Esophagus squamous epithelium (tissue), 4 donors: ENCODE measurements around the gene MRPL37.

Source experiments
- POLR2A ChIP-seq, 4 donors: fragments of 450-650 bp; IDR thresholded peaks; one replicate each; pipeline ENCODE4 v1.6.1; 2017; ENCODE audit warnings: antibody characterized with exemption in 4 of 4, mild to moderate bottlenecking in 4 of 4, moderate library complexity in 3 of 4
- TF ChIP-seq, protein P1 (sequence below), 6 experiments: fragments of 450-650 bp in 4 of 6; fragments of 200-600 bp in 2 of 6; sonication (generic) in 2 of 6; IDR thresholded peaks; one replicate each; pipeline ENCODE4 v1.5.1; 2016 to 2019; ENCODE audit warnings: antibody characterized with exemption in 6 of 6, mild to moderate bottlenecking in 4 of 6, moderate library complexity in 4 of 6

DNA sequence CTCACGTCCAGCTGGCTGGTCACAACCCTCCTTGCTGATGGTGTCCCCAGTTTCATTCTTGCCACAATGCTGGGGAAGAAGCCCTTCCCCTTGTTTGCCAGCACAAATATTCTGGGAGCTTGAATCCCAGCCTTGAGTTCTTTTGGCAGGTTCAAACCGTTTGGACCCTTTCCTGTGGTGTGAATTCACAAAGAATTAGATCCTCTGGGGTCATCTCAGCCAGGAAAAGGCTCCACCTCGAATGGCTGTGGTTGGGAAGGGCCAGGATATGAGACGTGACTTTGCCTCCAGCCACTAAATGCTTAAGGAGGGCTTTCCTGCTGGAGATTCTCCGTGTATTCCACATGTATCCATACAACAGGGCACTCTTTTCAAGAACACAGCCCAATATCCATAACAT is 66.9 kb downstream of the MRPL37 start:
- TF ChIP-seq, protein P1, sequence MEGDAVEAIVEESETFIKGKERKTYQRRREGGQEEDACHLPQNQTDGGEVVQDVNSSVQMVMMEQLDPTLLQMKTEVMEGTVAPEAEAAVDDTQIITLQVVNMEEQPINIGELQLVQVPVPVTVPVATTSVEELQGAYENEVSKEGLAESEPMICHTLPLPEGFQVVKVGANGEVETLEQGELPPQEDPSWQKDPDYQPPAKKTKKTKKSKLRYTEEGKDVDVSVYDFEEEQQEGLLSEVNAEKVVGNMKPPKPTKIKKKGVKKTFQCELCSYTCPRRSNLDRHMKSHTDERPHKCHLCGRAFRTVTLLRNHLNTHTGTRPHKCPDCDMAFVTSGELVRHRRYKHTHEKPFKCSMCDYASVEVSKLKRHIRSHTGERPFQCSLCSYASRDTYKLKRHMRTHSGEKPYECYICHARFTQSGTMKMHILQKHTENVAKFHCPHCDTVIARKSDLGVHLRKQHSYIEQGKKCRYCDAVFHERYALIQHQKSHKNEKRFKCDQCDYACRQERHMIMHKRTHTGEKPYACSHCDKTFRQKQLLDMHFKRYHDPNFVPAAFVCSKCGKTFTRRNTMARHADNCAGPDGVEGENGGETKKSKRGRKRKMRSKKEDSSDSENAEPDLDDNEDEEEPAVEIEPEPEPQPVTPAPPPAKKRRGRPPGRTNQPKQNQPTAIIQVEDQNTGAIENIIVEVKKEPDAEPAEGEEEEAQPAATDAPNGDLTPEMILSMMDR (IDR thresholded peaks at IDR 0.05) = no peak
- TF ChIP-seq POLR2A (IDR thresholded peaks at IDR 0.05) = no peak
